Vagina (tissue), 2 donors: ENCODE data around the gene ARAP1. TPM values are rescaled to one million over a fixed set of nuclear protein-coding genes. Genes with fewer than 3 reads are reported as not detected.

Source experiments
- DNase-seq, 2 donors: peaks; one replicate each; pipeline ENCODE4 v3.0.0-alpha.2; 2017; ENCODE audit errors: extremely low spot score in 2 of 2
- H3K27ac ChIP-seq: fragments of 200-600 bp; sonication (generic); one replicate; pipeline ENCODE4 v1.5.1; 2019
- H3K27me3 ChIP-seq: fragments of 200-600 bp; sonication (generic); one replicate; pipeline ENCODE4 v1.5.1; 2019
- H3K36me3 ChIP-seq, 2 donors: fragments of 200-600 bp; sonication (generic); one replicate each; pipeline ENCODE4 v1.5.1; 2017 to 2019
- H3K4me1 ChIP-seq: fragments of 200-600 bp; sonication (generic); one replicate; pipeline ENCODE4 v1.5.1; 2019
- H3K4me3 ChIP-seq, 2 donors: fragments of 200-600 bp; sonication (generic); 1 replicate in 1 of 2; 2 replicates in 1 of 2; pipeline ENCODE4 v1.5.1; 2016 to 2019
- H3K9me3 ChIP-seq: fragments of 200-600 bp; sonication (generic); one replicate; pipeline ENCODE4 v1.5.1; 2019
- CTCF ChIP-seq, 3 experiments: fragments of 450-650 bp in 2 of 3; fragments of 200-600 bp in 1 of 3; sonication (generic) in 1 of 3; IDR thresholded peaks; one replicate each; pipeline ENCODE4 v1.5.1; 2017 to 2019; ENCODE audit warnings: antibody characterized with exemption in 3 of 3, mild to moderate bottlenecking in 2 of 3, moderate library complexity in 2 of 3
- POLR2A ChIP-seq, 2 donors: fragments of 450-650 bp; IDR thresholded peaks; one replicate each; pipeline ENCODE4 v1.6.1; 2017; ENCODE audit warnings: antibody characterized with exemption in 2 of 2, mild to moderate bottlenecking in 2 of 2, moderate library complexity in 2 of 2
- POLR2AphosphoS5 ChIP-seq, 2 donors: sonication (generic); formaldehyde crosslinking; IDR thresholded peaks; one replicate each; pipeline ENCODE4 v1.9.0; 2017; ENCODE audit warnings: antibody characterized with exemption in 2 of 2, mild to moderate bottlenecking in 2 of 2, low read depth in 1 of 2; ENCODE audit not compliant: insufficient read depth in 1 of 2
- intact Hi-C: fragments of 100-400 bp; cut with DNase I; formaldehyde crosslinking; loops from one replicate; pipeline ENCODE4 v1.15.1; 2023
- total RNA-seq: library from RNA; depleted of rRNA; stranded (reverse); fragments of >200 nt; gene quantifications from one replicate; pipeline ENCODE4 v1.2.3, GENCODE V29; 2016

Gene ARAP1
- total RNA-seq, 1 donor from 2014 or later, result 59.2 TPM

DNA sequence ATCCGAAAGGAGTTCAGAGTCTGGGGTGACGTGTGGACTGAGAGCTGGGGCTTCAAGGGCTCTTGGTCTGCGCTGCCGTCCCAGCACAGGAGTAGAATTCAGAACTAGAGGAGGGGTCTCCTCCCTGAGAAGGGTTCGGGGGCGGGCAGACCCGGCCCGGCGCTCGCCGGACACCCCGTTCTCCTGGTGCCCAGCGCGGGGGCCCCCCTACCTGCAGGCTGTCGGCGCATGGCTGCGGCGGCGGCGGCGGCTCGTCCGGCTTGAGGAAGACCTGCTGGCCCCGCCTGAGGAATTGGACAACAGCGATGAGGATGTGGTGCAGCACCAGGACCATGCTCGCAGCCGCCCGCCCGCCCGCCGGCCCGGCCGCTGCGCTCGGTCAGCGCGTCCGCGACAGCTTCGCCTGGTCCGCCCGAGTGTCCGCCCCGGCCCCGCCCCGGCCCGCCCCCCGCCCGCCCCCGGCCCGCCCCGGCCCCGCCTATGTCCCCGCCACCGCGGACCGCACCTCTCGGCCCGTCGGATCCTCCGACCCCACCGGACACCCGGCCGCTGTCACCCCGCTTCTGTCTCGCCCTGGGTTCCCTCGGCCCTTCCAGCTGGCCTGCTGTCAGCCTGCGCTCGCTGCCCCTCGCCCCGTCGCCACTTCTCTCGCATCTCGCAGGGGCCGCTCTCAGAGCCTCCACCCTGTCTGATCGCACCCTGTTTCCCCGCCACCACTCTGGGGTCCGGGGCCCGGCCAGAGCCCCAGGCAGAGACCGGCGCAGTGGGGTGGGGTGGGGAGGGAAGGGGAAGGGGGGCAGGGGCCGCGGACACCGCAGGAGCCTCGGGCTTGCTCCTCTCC, 109.9 kb downstream of the ARAP1 start:
- intact Hi-C loops, result loop anchor here (5.0 kb wide), 1 partner anchor 160 kb away; no protein-coding TSS in a partner anchor
- H3K36me3 ChIP-seq, result no peaks in the 10 kb centered on the region
- no peak for DNase-seq

DNA sequence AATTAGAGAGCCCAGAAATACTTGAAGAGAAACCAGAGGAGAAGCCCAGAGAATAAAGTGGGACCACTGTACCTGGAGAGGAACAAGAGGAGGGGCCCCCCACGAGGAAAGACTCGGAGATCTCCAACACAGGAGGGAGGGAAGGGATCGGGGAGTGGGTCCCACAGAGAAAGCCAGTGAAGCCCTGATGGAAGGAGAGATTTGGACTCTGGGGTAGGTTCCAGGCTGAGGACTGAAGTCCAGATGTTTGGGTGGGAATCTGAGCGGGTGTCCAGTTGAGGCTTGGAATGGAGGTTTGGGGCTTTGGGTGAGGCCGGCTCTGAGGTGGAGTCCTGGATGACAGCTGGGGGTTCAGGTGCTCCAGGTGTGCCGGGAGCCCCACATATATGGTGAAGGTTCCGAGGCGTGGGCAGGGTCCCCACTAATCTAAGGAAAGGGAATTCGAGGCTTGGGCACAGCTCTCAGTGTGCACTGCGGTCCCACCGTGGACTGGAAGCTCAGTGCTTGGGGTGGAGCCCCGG, 110.6 kb downstream of the ARAP1 start:
- Histone ChIP-seq H3K9me3 (no peaks in the 10 kb centered on the region), H3K27me3 (no peaks in the 10 kb centered on the region), H3K36me3 (no peaks in the 10 kb centered on the region), H3K27ac (no peak overlapping the region), H3K4me1 (peaks cover 16% of the 10 kb centered on the region), H3K4me3 (peak overlapping the region; percentile 57 to 59)
- intact Hi-C loops, result loop anchor here (5.0 kb wide), 1 partner anchor 159 kb away; no protein-coding TSS in a partner anchor
- no peak for TF ChIP-seq POLR2A (IDR thresholded peaks at IDR 0.05)
- no peak for TF ChIP-seq CTCF (IDR thresholded peaks at IDR 0.05)
- no peak for TF ChIP-seq POLR2AphosphoS5 (IDR thresholded peaks at IDR 0.05; ENCODE audit: insufficient read depth in 1 of 2, low read depth in 1 of 2)
- no peak for DNase-seq

More for the DNA sequence above, 109.9 kb downstream of the ARAP1 start:
- H3K4me1 ChIP-seq, result peaks cover 16% of the 10 kb centered on the region
- H3K27me3 ChIP-seq, result no peaks in the 10 kb centered on the region
- TF ChIP-seq POLR2AphosphoS5 (IDR thresholded peaks at IDR 0.05; ENCODE audit: insufficient read depth in 1 of 2, low read depth in 1 of 2) (peak in 1 of 2 donors; percentile 31), CTCF (IDR thresholded peaks at IDR 0.05) (no peak), POLR2A (IDR thresholded peaks at IDR 0.05) (no peak)
- no peaks in the 10 kb centered on the region for H3K9me3 ChIP-seq
- H3K4me3 ChIP-seq, result peak overlapping the region; percentile 57 to 59
- H3K27ac ChIP-seq, result peak overlapping the region; percentile 31

GRCh38 chr11:72639502-72640375, 112.5 kb downstream of the ARAP1 start:
- H3K27ac ChIP-seq, result no peak overlapping the region
- peaks cover 16% of the 10 kb centered on the region for H3K4me1 ChIP-seq

DNA sequence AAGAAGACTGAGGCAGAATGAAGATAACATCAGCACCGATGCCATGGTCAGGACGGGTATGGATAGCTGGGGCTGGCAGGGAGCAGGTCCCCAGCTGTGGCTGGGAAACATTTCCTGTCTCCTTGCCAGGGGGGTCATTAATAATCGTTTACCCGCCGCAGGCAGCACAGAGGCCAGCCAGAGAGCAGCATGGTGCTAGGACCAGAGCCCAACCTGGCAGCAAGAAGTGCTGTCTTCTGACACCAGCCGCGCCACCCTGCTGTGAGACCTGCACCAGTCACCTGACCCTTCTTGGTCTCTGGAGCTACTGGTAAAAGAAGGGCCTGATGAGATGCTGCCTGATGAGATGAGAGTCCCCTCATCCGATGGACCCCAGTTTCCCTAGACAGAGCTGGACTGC, 114.3 kb downstream of the ARAP1 start:
- Histone ChIP-seq H3K4me3 (no peak overlapping the region), H3K4me1 (peaks cover 12% of the 10 kb centered on the region), H3K27me3 (no peaks in the 10 kb centered on the region), H3K36me3 (no peaks in the 10 kb centered on the region), H3K27ac (no peak overlapping the region), H3K9me3 (no peaks in the 10 kb centered on the region)
- intact Hi-C loops, result no loop called here
- DNase-seq, result no peak
- no peak for TF ChIP-seq POLR2A (IDR thresholded peaks at IDR 0.05)
- no peak for TF ChIP-seq POLR2AphosphoS5 (IDR thresholded peaks at IDR 0.05; ENCODE audit: insufficient read depth in 1 of 2, low read depth in 1 of 2)
- TF ChIP-seq CTCF (IDR thresholded peaks at IDR 0.05), result no peak

More at GRCh38 chr11:72639502-72640375, 112.5 kb downstream of the ARAP1 start:
- intact Hi-C loops, result loop anchor here (5.0 kb wide), 1 partner anchor 157 kb away; no protein-coding TSS in a partner anchor
- Histone ChIP-seq H3K36me3 (no peaks in the 10 kb centered on the region), H3K4me3 (peak overlapping the region; percentile 57 to 59), H3K27me3 (no peaks in the 10 kb centered on the region), H3K9me3 (no peaks in the 10 kb centered on the region)
- TF ChIP-seq POLR2AphosphoS5 (IDR thresholded peaks at IDR 0.05; ENCODE audit: insufficient read depth in 1 of 2, low read depth in 1 of 2), result peak; percentile 61
- no peak for TF ChIP-seq CTCF (IDR thresholded peaks at IDR 0.05)
- no peak for DNase-seq
